HEK293 (cell line): Measurements from ENCODE around the gene SYT14.

Source experiments
- ATF2 ChIP-seq: fragments of 450-650 bp; formaldehyde crosslinking; IDR thresholded peaks from 2 replicates; pipeline ENCODE4 v1.5.1; 2016; ENCODE audit warnings: missing biosample characterization, missing genetic modification characterization, low read depth
- CTCF ChIP-seq: fragments of 450-650 bp; formaldehyde crosslinking; IDR thresholded peaks from 2 replicates; pipeline ENCODE4 v1.5.1; 2016; ENCODE audit warnings: missing biosample characterization, missing genetic modification characterization
- MYNN ChIP-seq: fragments of 450-650 bp; formaldehyde crosslinking; IDR thresholded peaks from 2 replicates; pipeline ENCODE4 v1.5.1; 2016; ENCODE audit warnings: missing biosample characterization, missing genetic modification characterization, borderline replicate concordance
- SCRT2 ChIP-seq: fragments of 450-650 bp; formaldehyde crosslinking; IDR thresholded peaks from 2 replicates; pipeline ENCODE4 v1.5.1; 2016; ENCODE audit warnings: missing biosample characterization, missing genetic modification characterization
- ZNF138 ChIP-seq: fragments of 450-650 bp; formaldehyde crosslinking; IDR thresholded peaks from 2 replicates; pipeline ENCODE4 v1.5.1; 2016; ENCODE audit warnings: missing biosample characterization, missing genetic modification characterization, borderline replicate concordance
- ZNF280C ChIP-seq: fragments of 450-650 bp; formaldehyde crosslinking; IDR thresholded peaks from 2 replicates; pipeline ENCODE4 v1.5.1; 2016; ENCODE audit warnings: missing biosample characterization, missing genetic modification characterization
- ZNF521 ChIP-seq: fragments of 450-650 bp; formaldehyde crosslinking; IDR thresholded peaks from 2 replicates; pipeline ENCODE4 v1.5.1; 2017; ENCODE audit warnings: missing biosample characterization, mild to moderate bottlenecking, missing genetic modification characterization
- TF ChIP-seq, protein P1 (sequence below): fragments of 450-650 bp; IDR thresholded peaks from 2 replicates; pipeline ENCODE4 v1.5.1; 2018; ENCODE audit warnings: missing biosample characterization, missing genetic modification characterization
- TF ChIP-seq, protein P2 (sequence below): fragments of 450-650 bp; formaldehyde crosslinking; IDR thresholded peaks from 2 replicates; pipeline ENCODE4 v1.5.1; 2016; ENCODE audit warnings: missing biosample characterization, missing genetic modification characterization

DNA sequence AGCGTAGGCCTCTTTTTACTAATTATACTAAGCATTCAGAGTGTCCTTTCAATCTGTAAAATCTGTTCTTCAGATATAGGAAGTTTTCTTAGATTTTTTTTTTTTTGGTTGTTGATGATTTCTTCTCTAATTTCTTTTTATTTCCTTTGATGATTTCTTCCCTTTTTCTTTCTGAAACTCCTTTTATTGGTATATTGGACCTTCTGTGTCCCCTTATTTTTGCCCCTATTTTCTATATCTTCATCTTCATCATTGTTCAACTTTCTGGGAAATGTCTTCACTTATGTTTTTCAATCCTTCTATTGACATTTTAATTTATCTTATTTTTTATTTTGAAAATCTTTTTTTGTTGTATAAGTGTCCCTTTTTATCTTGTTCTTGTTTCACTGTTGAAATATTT, 17.2 kb upstream of the SYT14 start:
- no peak for TF ChIP-seq ZNF521 (tag by site-specific recombination)
- no peak for TF ChIP-seq SCRT2 (tag by site-specific recombination)
- no peak for TF ChIP-seq ZNF280C (tag by site-specific recombination)
- TF ChIP-seq CTCF = no peak
- TF ChIP-seq, protein P1, sequence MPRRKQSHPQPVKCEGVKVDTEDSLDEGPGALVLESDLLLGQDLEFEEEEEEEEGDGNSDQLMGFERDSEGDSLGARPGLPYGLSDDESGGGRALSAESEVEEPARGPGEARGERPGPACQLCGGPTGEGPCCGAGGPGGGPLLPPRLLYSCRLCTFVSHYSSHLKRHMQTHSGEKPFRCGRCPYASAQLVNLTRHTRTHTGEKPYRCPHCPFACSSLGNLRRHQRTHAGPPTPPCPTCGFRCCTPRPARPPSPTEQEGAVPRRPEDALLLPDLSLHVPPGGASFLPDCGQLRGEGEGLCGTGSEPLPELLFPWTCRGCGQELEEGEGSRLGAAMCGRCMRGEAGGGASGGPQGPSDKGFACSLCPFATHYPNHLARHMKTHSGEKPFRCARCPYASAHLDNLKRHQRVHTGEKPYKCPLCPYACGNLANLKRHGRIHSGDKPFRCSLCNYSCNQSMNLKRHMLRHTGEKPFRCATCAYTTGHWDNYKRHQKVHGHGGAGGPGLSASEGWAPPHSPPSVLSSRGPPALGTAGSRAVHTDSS = no peak
- TF ChIP-seq, protein P2, sequence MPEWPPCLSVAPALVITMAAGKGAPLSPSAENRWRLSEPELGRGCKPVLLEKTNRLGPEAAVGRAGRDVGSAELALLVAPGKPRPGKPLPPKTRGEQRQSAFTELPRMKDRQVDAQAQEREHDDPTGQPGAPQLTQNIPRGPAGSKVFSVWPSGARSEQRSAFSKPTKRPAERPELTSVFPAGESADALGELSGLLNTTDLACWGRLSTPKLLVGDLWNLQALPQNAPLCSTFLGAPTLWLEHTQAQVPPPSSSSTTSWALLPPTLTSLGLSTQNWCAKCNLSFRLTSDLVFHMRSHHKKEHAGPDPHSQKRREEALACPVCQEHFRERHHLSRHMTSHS = no peak
- no peak for TF ChIP-seq ATF2
- no peak for TF ChIP-seq MYNN (tag by site-specific recombination)
- no peak for TF ChIP-seq ZNF138 (tag by site-specific recombination)
